PC-3 (cell line): ENCODE results near the gene PPCDC. TPM values are rescaled to one million over a fixed set of nuclear protein-coding genes. Genes with fewer than 3 reads are reported as not detected.

Experiments used
- ATAC-seq: fragments of 200-7000 bp; cut with Tn5 transposase; 2 replicates; pipeline ENCODE4 v1.9.1; 2020; ENCODE audit warnings: mild to moderate bottlenecking, moderate library complexity
- BruUV-seq: library from RNA; stranded (reverse); fragments of 400-500 nt; replicated peaks from 2 replicates; lab custom pipeline; 2021; lab: Mats Ljungman, UMichigan
- CTCF ChIA-PET: fragments of 300-600 bp; sonication (Branson Sonifier 250); formaldehyde crosslinking; loops from one replicate; lab custom pipeline; 2022; ENCODE audit warnings: antibody characterized with exemption; lab: Charles Lee
- POLR2A ChIA-PET: fragments of 300-600 bp; sonication (Branson Sonifier 250); formaldehyde crosslinking; loops from one replicate; lab custom pipeline; 2022; ENCODE audit warnings: antibody characterized with exemption; ENCODE audit not compliant: unreplicated experiment; lab: Charles Lee
- DNase-seq: peaks from one replicate; pipeline ENCODE4 v3.0.0-alpha.2; 2015
- H2AFZ ChIP-seq: fragments of 300-600 bp; sonication (generic); 2 replicates; pipeline ENCODE4 v1.6.0; 2016; ENCODE audit warnings: antibody characterized with exemption, low read length
- H3F3A ChIP-seq: fragments of 300-600 bp; sonication (generic); one replicate; pipeline ENCODE4 v1.6.0; 2017; ENCODE audit warnings: antibody characterized with exemption, low read length, control low read depth, mild to moderate bottlenecking; ENCODE audit not compliant: unreplicated experiment
- H3K27ac ChIP-seq: fragments of 300-600 bp; sonication (generic); 2 replicates; pipeline ENCODE4 v1.5.1; 2016; ENCODE audit warnings: mild to moderate bottlenecking, low read length
- H3K27me3 ChIP-seq: fragments of 300-600 bp; sonication (generic); 2 replicates; pipeline ENCODE4 v1.6.1; 2016; ENCODE audit warnings: low read length, mixed read lengths
- H3K36me3 ChIP-seq: fragments of 300-600 bp; sonication (generic); 2 replicates; pipeline ENCODE4 v1.6.1; 2016; ENCODE audit warnings: low read depth, mixed run types, low read length, mixed read lengths
- H3K4me1 ChIP-seq: fragments of 300-600 bp; sonication (generic); 2 replicates; pipeline ENCODE4 v1.5.1; 2016; ENCODE audit warnings: low read length; ENCODE audit not compliant: insufficient read depth
- H3K4me2 ChIP-seq: fragments of 300-600 bp; sonication (generic); 2 replicates; pipeline ENCODE4 v1.6.0; 2016; ENCODE audit warnings: low read length
- H3K4me3 ChIP-seq: fragments of 300-600 bp; sonication (generic); 2 replicates; pipeline ENCODE4 v1.5.1; 2016; ENCODE audit warnings: mild to moderate bottlenecking, low read length, mixed read lengths
- H3K79me2 ChIP-seq: fragments of 300-600 bp; sonication (generic); 2 replicates; pipeline ENCODE4 v1.6.1; 2017; ENCODE audit warnings: low read length, mixed read lengths
- H3K9ac ChIP-seq: fragments of 300-600 bp; sonication (generic); 2 replicates; pipeline ENCODE4 v1.6.0; 2016; ENCODE audit warnings: mild to moderate bottlenecking, low read length
- H3K9me2 ChIP-seq: fragments of 300-600 bp; sonication (generic); replicated peaks from 2 replicates; pipeline ENCODE4 v1.6.1; 2016; ENCODE audit warnings: mixed run types, low read length, mixed read lengths
- H3K9me3 ChIP-seq: fragments of 300-600 bp; sonication (generic); 2 replicates; pipeline ENCODE4 v1.6.1; 2016; ENCODE audit warnings: low read length, mixed read lengths
- H4K20me1 ChIP-seq: fragments of 300-600 bp; sonication (generic); 2 replicates; pipeline ENCODE4 v1.6.1; 2016; ENCODE audit warnings: low read length, mixed read lengths
- CTCF ChIP-seq: fragments of 300-600 bp; sonication (generic); conservative IDR thresholded peaks from 2 replicates; pipeline ENCODE4 v1.5.1; 2017; ENCODE audit warnings: antibody characterized with exemption, low read depth, mild to moderate bottlenecking, low read length
- EZH2 ChIP-seq: fragments of 300-600 bp; sonication (generic); IDR thresholded peaks from one replicate; pipeline ENCODE4 v1.6.1; 2017; ENCODE audit warnings: antibody characterized with exemption, mild to moderate bottlenecking, low read length; ENCODE audit not compliant: unreplicated experiment
- EZH2phosphoT487 ChIP-seq: fragments of 300-600 bp; sonication (generic); IDR thresholded peaks from 2 replicates; pipeline ENCODE4 v1.6.1; 2018; ENCODE audit warnings: mild to moderate bottlenecking, antibody characterized with exemption, low read length, borderline replicate concordance
- intact Hi-C: fragments of 100-400 bp; cut with micrococcal nuclease; formaldehyde crosslinking; loops from 2 replicates; pipeline ENCODE4 v1.9.0; 2023
- total RNA-seq: library from RNA; depleted of rRNA; stranded (reverse); fragments of >200 nt; gene quantifications from 2 replicates; pipeline ENCODE4 v1.2.3, GENCODE V29; 2014

Gene PPCDC
- total RNA-seq, 1 experiment from 2014 or later: 31.5 TPM

- TF ChIP-seq EZH2: no peak
- TF ChIP-seq CTCF: no peak
- TF ChIP-seq EZH2phosphoT487: no peak
- ChIA-PET POLR2A (no interaction called here), CTCF (no interaction called here)
- peaks cover 2% of the 10 kb centered on the region; the same call in 1 of the 2 replicates for H3K36me3 ChIP-seq
- no peak overlapping the region for H2AFZ ChIP-seq
- no peak for ATAC-seq
- no peaks in the 10 kb centered on the region for H3K9me3 ChIP-seq
- no peak overlapping the region for H3K4me2 ChIP-seq
- H3K9ac ChIP-seq: no peak overlapping the region
- H3K27me3 ChIP-seq: no peaks in the 10 kb centered on the region
- H3K79me2 ChIP-seq: no peaks in the 10 kb centered on the region
- no peaks in the 10 kb centered on the region for H4K20me1 ChIP-seq
- BruUV-seq: no TSS peak
- H3F3A ChIP-seq: no peaks in the 10 kb centered on the region
- no peak overlapping the region for H3K27ac ChIP-seq
- H3K9me2 ChIP-seq: no peaks in the 10 kb centered on the region
- no peak overlapping the region for H3K4me3 ChIP-seq
- peaks cover 24% of the 10 kb centered on the region for H3K4me1 ChIP-seq
- intact Hi-C loops: no loop called here
- DNase-seq: no peak
Measured at GRCh38 chr15:75045332-75046015, 22.1 kb downstream of the PPCDC start.

- Histone ChIP-seq H3K9ac (no peak overlapping the region), H3K36me3 (no peaks in the 10 kb centered on the region), H3K9me2 (no peaks in the 10 kb centered on the region), H3K9me3 (no peaks in the 10 kb centered on the region), H3K79me2 (no peaks in the 10 kb centered on the region), H4K20me1 (no peaks in the 10 kb centered on the region), H3K4me1 (peaks cover 14% of the 10 kb centered on the region), H3K27me3 (no peaks in the 10 kb centered on the region), H3K4me2 (no peak overlapping the region), H2AFZ (no peak overlapping the region), H3K4me3 (no peak overlapping the region), H3K27ac (no peak overlapping the region), H3F3A (no peaks in the 10 kb centered on the region)
- ATAC-seq (no peak), DNase-seq (no peak)
- intact Hi-C loops: no loop called here
- ChIA-PET POLR2A (no interaction called here), CTCF (no interaction called here)
- TF ChIP-seq EZH2phosphoT487 (no peak), EZH2 (no peak), CTCF (no peak)
- no TSS peak for BruUV-seq
Measured at GRCh38 chr15:75048394-75048793, 25.0 kb downstream of the PPCDC start.

DNA sequence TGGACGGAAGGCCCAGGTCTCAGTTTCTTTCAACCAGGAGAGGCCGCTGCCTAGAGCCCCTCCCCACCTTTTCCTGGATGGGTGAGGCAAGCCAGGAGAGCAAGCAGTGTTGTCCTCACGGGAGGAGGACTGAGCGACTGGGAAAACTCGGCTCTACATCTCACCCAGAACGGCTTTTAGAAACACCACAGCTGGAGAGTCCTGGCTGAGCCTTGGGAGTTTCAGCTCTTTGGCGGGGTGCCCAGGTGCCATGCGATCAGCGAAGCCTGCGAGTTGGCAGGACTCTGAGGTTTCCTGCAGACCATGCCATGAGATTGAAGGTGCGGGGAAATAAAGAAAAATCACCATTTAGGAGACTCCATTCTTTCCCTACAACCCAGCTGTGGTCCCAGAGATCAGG, 26.0 kb downstream of the PPCDC start:
- ChIA-PET CTCF (no interaction called here), POLR2A (no interaction called here)
- H3K9me2 ChIP-seq: no peaks in the 10 kb centered on the region
- H3K9me3 ChIP-seq: no peaks in the 10 kb centered on the region
- no peaks in the 10 kb centered on the region for H3F3A ChIP-seq
- no peak for ATAC-seq
- H3K79me2 ChIP-seq: no peaks in the 10 kb centered on the region
- DNase-seq: no peak
- no TSS peak for BruUV-seq
- peaks cover 12% of the 10 kb centered on the region for H3K4me1 ChIP-seq
- H3K27ac ChIP-seq: no peak overlapping the region
- TF ChIP-seq CTCF (no peak), EZH2 (no peak), EZH2phosphoT487 (no peak)
- H2AFZ ChIP-seq: no peak overlapping the region
- H3K4me3 ChIP-seq: no peak overlapping the region
- intact Hi-C loops: no loop called here
- H3K27me3 ChIP-seq: no peaks in the 10 kb centered on the region
- no peak overlapping the region for H3K9ac ChIP-seq
- H4K20me1 ChIP-seq: no peaks in the 10 kb centered on the region
- H3K36me3 ChIP-seq: no peaks in the 10 kb centered on the region
- no peak overlapping the region for H3K4me2 ChIP-seq
